IPS DF 4.7 (cell line): ENCODE results near the gene GLCCI1.

Experiments used
- DNase-seq: peaks from one replicate; pipeline ENCODE4 v3.0.0-alpha.2; 2013; ENCODE audit warnings: low spot score; ENCODE audit errors: extremely low read depth

The GLCCI1 gene

GRCh38 chr7:8130663-8131062 lies 162.1 kb downstream of the GLCCI1 start:
- no peak for DNase-seq

- DNase-seq: no peak
Measured at GRCh38 chr7:8131694-8132605, 163.4 kb downstream of the GLCCI1 start.

GRCh38 chr7:8133188-8133848 lies 164.7 kb downstream of the GLCCI1 start:
- DNase-seq: no peak

- no peak for DNase-seq
Measured at GRCh38 chr7:8134089-8134733, 165.6 kb downstream of the GLCCI1 start.

- DNase-seq: no peak
Measured at GRCh38 chr7:8135417-8135816, 166.8 kb downstream of the GLCCI1 start.

GRCh38 chr7:8136051-8136730 lies 167.6 kb downstream of the GLCCI1 start:
- DNase-seq: no peak
